CD4-positive, alpha-beta T cell treated with Interleukin-12 subunit alpha and Interleukin-12 subunit beta, for 1 hour (primary cell): ENCODE measurements around the gene PDSS1.
"Not testable (repeated sequence)": the region's sequence is repeated elsewhere in the genome, so short reads cannot be mapped to it uniquely, and the experiment has no call there.

Experiments
- DNase-seq: peaks from one replicate; pipeline ENCODE4 v3.0.0-alpha.2; 2020

The PDSS1 gene

GRCh38 chr10:26697163-26697921 is at the start of gene PDSS1:
TSS of gene PDSS1 (plus strand) at chr10:26697701. CDS start at chr10:26697712, 11 bp downstream.
- DNase-seq: peak; percentile 56

- not testable (repeated sequence) for DNase-seq
These were observed 49.3 kb upstream of the PDSS1 start for GRCh38 chr10:26648245-26648636.

GRCh38 chr10:26650406-26650805 is 47.1 kb upstream of the PDSS1 start:
- no peak for DNase-seq

- DNase-seq: not testable (repeated sequence)
These were observed 46.0 kb upstream of the PDSS1 start for GRCh38 chr10:26651476-26651875.

- no peak for DNase-seq
These were observed 44.5 kb upstream of the PDSS1 start for GRCh38 chr10:26653004-26653403.

GRCh38 chr10:26655746-26656145 is 41.8 kb upstream of the PDSS1 start:
- DNase-seq: no peak

GRCh38 chr10:26662864-26663263 is 34.6 kb upstream of the PDSS1 start:
- DNase-seq: no peak

GRCh38 chr10:26665080-26666048 is 32.1 kb upstream of the PDSS1 start:
- DNase-seq: no peak

- no peak for DNase-seq
These were observed 21.6 kb upstream of the PDSS1 start for GRCh38 chr10:26675873-26676257.

GRCh38 chr10:26679588-26679987 is 17.9 kb upstream of the PDSS1 start:
- DNase-seq: no peak

GRCh38 chr10:26681076-26681475 is 16.4 kb upstream of the PDSS1 start:
- DNase-seq: no peak

- DNase-seq: not testable (repeated sequence)
These were observed 15.5 kb upstream of the PDSS1 start for GRCh38 chr10:26681971-26682370.

- DNase-seq: peak; percentile 31
These were observed 14.6 kb upstream of the PDSS1 start for GRCh38 chr10:26682931-26683330.

GRCh38 chr10:26684667-26685264 is 12.7 kb upstream of the PDSS1 start:
- DNase-seq: peak; percentile 62

GRCh38 chr10:26685441-26685840 is 12.1 kb upstream of the PDSS1 start:
- DNase-seq: no peak

GRCh38 chr10:26689399-26689798 is 8.1 kb upstream of the PDSS1 start:
- no peak for DNase-seq

GRCh38 chr10:26690731-26691475 is 6.6 kb upstream of the PDSS1 start:
- DNase-seq: no peak

- not testable (repeated sequence) for DNase-seq
These were observed 3.0 kb upstream of the PDSS1 start for GRCh38 chr10:26694536-26694935.

- no peak for DNase-seq
These were observed 727 bp upstream of the PDSS1 start for GRCh38 chr10:26696786-26697162.

GRCh38 chr10:26697922-26698608 is 564 bp downstream of the PDSS1 start:
- DNase-seq: no peak

GRCh38 chr10:26698909-26699308 is 1.4 kb downstream of the PDSS1 start:
- no peak for DNase-seq

- no peak for DNase-seq
These were observed 2.1 kb downstream of the PDSS1 start for GRCh38 chr10:26699631-26700030.
